IPS DF 6.9 (cell line): Measurements from ENCODE around the gene FAM184A.
"Not testable (repeated sequence)": the region's sequence is repeated elsewhere in the genome, so short reads cannot be mapped to it uniquely, and the experiment has no call there.

Experiments used
- DNase-seq: peaks from one replicate; pipeline ENCODE4 v3.0.0-alpha.2; 2013; ENCODE audit warnings: low read depth, low spot score
- H3K27ac ChIP-seq: one replicate; pipeline ENCODE4 v1.5.1; 2013; ENCODE audit warnings: low read length, control low read depth
- H3K27me3 ChIP-seq: 2 replicates; pipeline ENCODE4 v1.6.1; 2013; ENCODE audit warnings: mild to moderate bottlenecking, low read length; ENCODE audit not compliant: control insufficient read depth, insufficient read depth
- H3K36me3 ChIP-seq: 2 replicates; pipeline ENCODE4 v1.6.1; 2013; ENCODE audit warnings: low read length; ENCODE audit not compliant: control insufficient read depth, insufficient read depth
- H3K4me1 ChIP-seq: 2 replicates; pipeline ENCODE4 v1.6.1; 2013; ENCODE audit warnings: low read length; ENCODE audit not compliant: control insufficient read depth, insufficient read depth
- H3K4me3 ChIP-seq: 2 replicates; pipeline ENCODE4 v1.5.1; 2013; ENCODE audit warnings: mild to moderate bottlenecking, low read length
- H3K9me3 ChIP-seq: 2 replicates; pipeline ENCODE4 v1.6.1; 2013; ENCODE audit warnings: low read length, inconsistent platforms; ENCODE audit not compliant: control insufficient read depth, insufficient read depth
- WGBS: extraction: QIAGEN DNeasy Blood & Tissue Kit; methylation state at CpG from one replicate; pipeline ENCODE4 v1.1.7; 2013; ENCODE audit warnings: mixed read lengths, missing lambda C conversion rate; ENCODE audit not compliant: insufficient read length, insufficient coverage; 5-methylcytosine and 5-hydroxymethylcytosine counted together

Gene FAM184A

DNA sequence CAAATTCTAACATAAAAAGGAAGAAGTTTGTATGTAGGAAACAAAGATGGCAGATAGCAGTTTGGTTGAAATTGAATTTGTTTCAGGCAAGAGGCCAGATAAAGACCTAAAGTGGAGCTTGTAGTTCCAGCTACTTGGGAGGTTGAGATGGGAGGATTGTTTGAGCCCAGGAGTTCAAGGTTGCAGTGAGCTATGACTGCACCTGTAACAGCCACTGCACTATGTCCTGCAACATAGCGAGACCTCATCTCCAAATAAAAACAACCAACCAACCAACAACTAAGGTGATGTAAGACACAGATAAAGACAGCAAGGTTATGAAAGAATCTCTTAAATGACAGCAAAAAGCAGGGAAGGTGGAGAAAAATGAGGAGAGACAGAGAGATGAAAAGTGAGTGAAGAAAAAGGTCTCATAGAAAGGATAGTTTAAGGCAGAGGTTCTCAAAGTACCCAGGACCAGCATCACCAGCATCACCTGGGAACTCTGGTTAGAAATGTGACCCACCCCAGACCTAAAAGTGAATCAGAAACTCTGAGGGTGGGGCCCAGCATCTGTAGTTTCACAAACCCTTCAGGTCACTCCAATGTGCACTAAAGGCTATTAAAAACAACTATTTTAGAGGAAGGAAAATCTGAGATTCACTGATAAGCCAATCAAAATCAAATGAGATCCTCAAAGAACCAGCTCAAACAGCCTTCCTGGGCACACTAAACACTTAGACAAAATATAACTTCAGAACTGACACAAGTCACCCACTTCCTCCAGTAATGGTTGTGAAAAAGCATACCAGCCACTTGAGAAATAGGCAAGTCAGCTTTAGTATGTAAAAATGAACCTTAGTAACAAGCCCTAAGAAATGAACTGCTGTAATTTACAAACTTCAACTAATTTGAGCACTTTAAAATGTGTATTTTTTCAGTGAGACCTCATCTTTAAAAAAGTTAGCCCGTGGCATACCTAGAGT is 57.6 kb downstream of the FAM184A start:
- no peak for DNase-seq
- Histone ChIP-seq H3K4me1 (peaks cover 1% of the 10 kb centered on the region; the same call in 1 of the 2 replicates), H3K27ac (no peak overlapping the region), H3K9me3 (no peaks in the 10 kb centered on the region), H3K4me3 (no peak overlapping the region), H3K27me3 (no peaks in the 10 kb centered on the region), H3K36me3 (no peaks in the 10 kb centered on the region)
- WGBS, result no CpG with 5 or more reads among the region's 2 CpGs

DNA sequence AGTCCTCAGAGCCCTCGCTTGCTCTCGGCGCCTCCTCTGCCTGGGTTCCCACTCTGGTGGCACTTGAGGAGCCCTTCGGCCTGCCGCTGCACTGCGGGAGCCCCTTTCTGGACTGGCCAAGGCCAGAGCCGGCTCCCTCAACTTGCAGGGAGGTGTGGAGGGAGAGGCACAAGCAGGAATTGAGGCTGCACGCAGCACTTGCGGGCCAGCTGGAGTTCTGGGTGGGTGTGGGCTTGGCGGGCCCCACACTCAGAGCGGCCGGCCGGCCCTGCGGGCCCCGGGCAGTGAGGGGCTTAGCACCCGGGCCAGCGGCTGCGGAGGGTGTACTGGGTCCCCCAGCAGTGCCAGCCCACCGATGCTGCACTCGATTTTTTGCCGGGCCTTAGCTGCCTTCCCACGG is 63.3 kb downstream of the FAM184A start:
- not testable (repeated sequence) for DNase-seq, H3K27ac ChIP-seq, H3K36me3 ChIP-seq, H3K4me3 ChIP-seq, H3K9me3 ChIP-seq, H3K4me1 ChIP-seq, H3K27me3 ChIP-seq
- WGBS, result no CpG with 5 or more reads among the region's 22 CpGs

DNA sequence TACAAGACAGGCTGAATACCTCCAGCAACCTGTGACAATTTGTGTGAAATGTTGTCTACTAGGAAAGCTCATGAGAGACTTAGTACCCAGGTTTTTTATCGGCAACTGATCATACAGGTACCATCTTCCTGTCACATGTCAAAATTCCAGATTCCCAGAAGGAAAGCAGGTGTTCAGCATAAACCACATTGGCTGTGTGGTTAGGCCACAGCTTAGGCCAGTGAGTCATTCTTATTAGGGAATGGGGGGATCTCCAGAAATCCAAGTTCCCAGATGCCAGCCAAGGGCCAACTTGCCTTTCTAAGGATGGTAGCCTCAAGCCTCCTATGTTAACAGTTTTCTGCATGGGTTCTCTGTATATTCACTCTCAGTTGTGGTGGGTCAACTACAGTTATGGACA is 65.9 kb downstream of the FAM184A start:
- DNase-seq, result no peak
- no peaks in the 10 kb centered on the region for H3K4me1 ChIP-seq
- WGBS, result no CpG with 5 or more reads among the region's 1 CpG
- H3K9me3 ChIP-seq, result no peaks in the 10 kb centered on the region
- no peaks in the 10 kb centered on the region for H3K27me3 ChIP-seq
- no peak overlapping the region for H3K4me3 ChIP-seq
- no peaks in the 10 kb centered on the region for H3K36me3 ChIP-seq
- no peak overlapping the region for H3K27ac ChIP-seq

DNA sequence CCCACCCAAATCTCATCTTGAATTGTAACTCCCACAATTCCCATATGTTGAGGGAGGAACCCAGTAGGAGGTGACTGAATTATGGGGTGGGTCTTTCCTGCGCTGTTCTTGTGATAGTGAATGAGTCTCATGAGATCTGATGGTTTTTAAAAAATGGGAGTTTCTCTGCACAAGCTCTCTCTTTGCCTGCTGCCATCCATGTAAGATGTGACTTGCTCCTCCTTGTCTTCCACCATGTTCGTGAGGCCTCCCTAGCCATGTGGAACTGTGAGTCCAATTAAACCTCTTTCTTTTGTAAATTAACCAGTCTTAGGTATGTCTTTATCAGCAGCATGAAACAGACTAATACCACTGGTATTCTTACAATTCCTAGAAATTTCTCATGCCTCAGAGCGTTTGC is 69.2 kb downstream of the FAM184A start:
- not testable (repeated sequence) for H3K4me3 ChIP-seq, H3K9me3 ChIP-seq, DNase-seq, H3K4me1 ChIP-seq, H3K36me3 ChIP-seq, H3K27ac ChIP-seq, H3K27me3 ChIP-seq
- no CpG with 5 or more reads among the region's 3 CpGs for WGBS

DNA sequence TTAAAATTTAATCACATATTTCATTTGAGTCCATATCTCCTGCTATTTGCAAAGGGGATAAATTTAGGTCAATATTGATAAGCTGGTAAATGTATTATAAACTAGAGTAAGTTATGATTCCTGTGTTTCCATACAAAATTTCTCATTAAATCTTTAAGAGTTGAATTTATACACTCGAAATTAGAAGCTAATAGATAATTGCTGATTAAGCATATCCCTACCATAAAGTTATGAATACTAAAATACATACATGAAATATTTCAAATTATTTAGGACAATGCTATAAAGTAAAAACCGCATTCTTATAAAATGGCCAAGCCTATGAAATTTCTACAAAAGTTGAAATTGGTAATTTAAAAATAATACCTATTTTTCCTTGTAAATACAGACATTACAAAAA is 71.5 kb downstream of the FAM184A start:
- Histone ChIP-seq H3K27ac (no peak overlapping the region), H3K36me3 (no peaks in the 10 kb centered on the region), H3K9me3 (no peaks in the 10 kb centered on the region), H3K27me3 (no peaks in the 10 kb centered on the region), H3K4me3 (no peak overlapping the region), H3K4me1 (no peaks in the 10 kb centered on the region)
- WGBS, result no CpG with 5 or more reads among the region's 2 CpGs
- DNase-seq, result no peak

DNA sequence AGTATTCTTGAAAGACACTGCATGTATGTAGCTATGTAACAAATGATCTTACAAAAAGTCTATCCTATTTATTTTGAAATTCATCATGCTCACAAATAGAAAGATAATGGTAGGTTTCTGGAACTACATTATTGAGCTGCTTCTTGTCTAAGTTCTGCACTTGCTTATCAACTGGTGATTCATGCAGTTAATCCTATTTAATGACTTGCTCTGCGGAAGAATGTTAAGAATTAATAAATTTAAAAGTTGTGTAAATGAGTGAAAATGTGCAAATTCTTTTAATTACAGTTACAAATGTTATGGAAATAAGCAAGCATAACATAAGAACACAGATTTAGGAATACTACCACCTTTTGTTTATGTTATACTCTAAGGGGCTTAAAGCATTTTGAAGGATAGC is 76.4 kb downstream of the FAM184A start:
- H3K27me3 ChIP-seq, result no peaks in the 10 kb centered on the region
- no peak overlapping the region for H3K4me3 ChIP-seq
- H3K9me3 ChIP-seq, result no peaks in the 10 kb centered on the region
- no peaks in the 10 kb centered on the region for H3K4me1 ChIP-seq
- no peak overlapping the region for H3K27ac ChIP-seq
- no peaks in the 10 kb centered on the region for H3K36me3 ChIP-seq
- DNase-seq, result no peak
- 100% methylated on average over 1 of the region's 1 CpG for WGBS

DNA sequence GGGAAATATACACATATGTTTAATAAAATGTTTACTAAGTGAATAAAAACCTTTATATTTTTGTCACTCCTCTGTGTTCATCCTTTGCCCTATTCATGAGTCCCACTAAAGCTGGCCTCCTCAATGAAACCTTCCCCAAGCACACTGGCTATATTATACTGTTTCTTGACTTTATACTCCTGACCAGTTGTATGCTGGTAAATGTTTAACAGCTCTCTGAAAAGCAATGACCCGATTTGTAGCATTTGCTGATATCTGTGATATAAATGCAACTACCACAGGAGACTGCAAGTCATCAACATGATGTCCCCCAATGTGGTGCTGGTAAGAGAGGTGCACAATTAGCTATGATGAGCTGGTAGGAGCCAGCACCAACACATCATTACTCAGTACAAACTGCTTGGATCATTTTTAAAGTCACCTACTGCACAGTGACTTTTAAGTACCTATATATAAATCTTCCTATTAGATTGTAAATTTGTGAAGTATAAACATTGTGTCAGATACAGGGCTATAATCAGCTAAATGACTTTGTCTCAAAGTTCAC is 78.9 kb downstream of the FAM184A start:
- Histone ChIP-seq H3K4me1 (no peaks in the 10 kb centered on the region), H3K27ac (no peak overlapping the region), H3K27me3 (no peaks in the 10 kb centered on the region), H3K9me3 (no peaks in the 10 kb centered on the region), H3K36me3 (no peaks in the 10 kb centered on the region), H3K4me3 (no peak overlapping the region)
- no peak for DNase-seq
- no CpG with 5 or more reads among the region's 1 CpG for WGBS

DNA sequence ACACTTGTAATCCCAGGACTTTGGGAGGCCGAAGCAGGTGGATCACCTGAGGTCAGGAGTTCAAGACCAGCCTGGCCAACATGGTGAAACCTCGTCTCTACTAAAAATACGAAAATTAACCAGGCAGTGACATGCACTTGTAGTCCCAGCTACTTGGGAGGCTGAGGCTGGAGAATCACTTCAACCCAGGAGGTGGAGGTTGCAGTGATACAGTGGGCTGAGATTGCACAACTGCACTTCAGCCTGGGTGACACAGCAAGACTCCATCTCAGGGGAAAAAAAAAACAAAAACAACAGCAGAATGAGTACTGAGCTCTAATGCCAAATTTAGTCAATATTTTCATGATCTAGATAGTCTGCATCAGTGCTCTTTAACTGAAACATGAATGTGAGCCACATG is 81.0 kb downstream of the FAM184A start:
- not testable (repeated sequence) for H3K9me3 ChIP-seq, H3K36me3 ChIP-seq, H3K4me3 ChIP-seq, H3K4me1 ChIP-seq, H3K27me3 ChIP-seq, DNase-seq, H3K27ac ChIP-seq
- WGBS, result no CpG with 5 or more reads among the region's 3 CpGs

DNA sequence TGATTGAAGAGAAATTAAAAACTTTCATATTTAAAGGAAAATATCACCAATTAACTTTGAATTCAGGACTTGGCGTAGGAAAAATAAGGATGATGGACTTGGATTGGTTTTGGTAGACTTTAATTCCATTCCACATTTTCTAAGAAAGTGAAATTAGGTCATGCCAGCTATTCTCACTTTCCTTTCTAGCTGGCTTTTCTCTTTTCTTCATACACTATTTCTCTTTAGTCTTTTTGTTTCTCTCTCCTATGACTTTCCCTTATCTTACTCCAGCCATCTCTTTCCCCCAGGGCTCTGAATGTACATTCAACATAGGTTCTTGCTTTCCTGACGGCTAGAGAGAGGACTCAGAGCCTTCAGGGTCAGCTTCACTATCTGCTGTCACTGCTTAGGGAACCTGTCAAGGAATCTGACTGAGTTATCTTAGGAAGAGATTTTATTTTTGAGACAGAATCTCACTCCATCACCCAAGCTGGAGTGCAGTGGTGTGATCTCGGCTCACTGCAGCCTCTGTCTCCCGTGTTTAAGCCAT is 82.1 kb downstream of the FAM184A start:
- Histone ChIP-seq H3K27ac (no peak overlapping the region), H3K27me3 (no peaks in the 10 kb centered on the region), H3K4me1 (no peaks in the 10 kb centered on the region), H3K36me3 (no peaks in the 10 kb centered on the region), H3K4me3 (no peak overlapping the region), H3K9me3 (no peaks in the 10 kb centered on the region)
- no peak for DNase-seq
- no CpG with 5 or more reads among the region's 4 CpGs for WGBS

DNA sequence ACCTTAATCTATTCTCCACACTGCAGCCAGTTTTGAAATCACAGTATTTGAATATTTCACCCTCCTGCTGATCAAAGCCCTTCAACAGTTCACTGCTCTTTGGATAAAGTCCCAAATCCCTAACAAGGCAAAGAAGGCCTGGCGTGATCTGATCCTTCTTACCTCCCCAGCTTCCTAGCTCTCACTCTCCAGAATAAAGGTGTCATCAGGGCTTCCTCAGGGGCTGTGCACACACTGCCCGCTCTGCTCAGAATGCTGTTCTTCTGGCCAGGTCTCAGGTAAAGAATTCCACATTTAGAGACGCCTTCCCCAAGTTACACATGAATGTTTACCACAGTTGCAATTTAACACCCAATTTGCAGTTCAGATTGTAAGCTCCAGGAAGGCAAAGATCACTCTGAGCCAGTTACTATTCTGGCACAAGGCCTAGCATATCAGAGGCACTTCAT is 84.6 kb downstream of the FAM184A start:
- Histone ChIP-seq H3K4me1 (no peaks in the 10 kb centered on the region), H3K27ac (no peak overlapping the region), H3K36me3 (no peaks in the 10 kb centered on the region), H3K4me3 (no peak overlapping the region), H3K9me3 (no peaks in the 10 kb centered on the region), H3K27me3 (no peaks in the 10 kb centered on the region)
- no CpG with 5 or more reads among the region's 3 CpGs for WGBS
- no peak for DNase-seq
